Spinal cord (tissue), 10 donors: ENCODE results near the gene PIEZO2. TPM values are rescaled to one million over a fixed set of nuclear protein-coding genes. Genes with fewer than 3 reads are reported as not detected.
A peak's percentile ranks its signal among the peaks of the same experiment; 100 is the strongest.

ENCODE experiments used
- DNase-seq, 6 donors: peaks; one replicate each; pipeline versions ENCODE4 v3.0.0 to v3.0.0-alpha.2; 2013 to 2015; ENCODE audit warnings: low spot score in 6 of 6, low read depth in 4 of 6
- H3K27ac ChIP-seq: one replicate; pipeline ENCODE4 v1.5.1; 2013; ENCODE audit warnings: low read depth, low read length, control low read depth
- H3K27me3 ChIP-seq: one replicate; pipeline ENCODE4 v1.6.1; 2013; ENCODE audit warnings: low read length; ENCODE audit not compliant: control insufficient read depth, insufficient read depth
- H3K36me3 ChIP-seq: one replicate; pipeline ENCODE4 v1.6.1; 2013; ENCODE audit warnings: low read length; ENCODE audit not compliant: control insufficient read depth, insufficient read depth
- H3K4me1 ChIP-seq: one replicate; pipeline ENCODE4 v1.6.1; 2013; ENCODE audit warnings: low read length; ENCODE audit not compliant: control insufficient read depth, insufficient read depth
- H3K4me3 ChIP-seq: one replicate; pipeline ENCODE4 v1.5.1; 2013; ENCODE audit warnings: low read depth, low read length, control low read depth
- H3K9me3 ChIP-seq: one replicate; pipeline ENCODE4 v1.6.1; 2013; ENCODE audit warnings: low read length; ENCODE audit not compliant: control insufficient read depth, insufficient read depth
- WGBS: methylation state at CpG from one replicate; pipeline ENCODE4 v1.1.5; 2013; ENCODE audit warnings: missing lambda C conversion rate; ENCODE audit not compliant: insufficient coverage; 5-methylcytosine and 5-hydroxymethylcytosine counted together
- polyA plus RNA-seq, 2 donors: library from polyadenylated mRNA; unstranded; fragments of 120-200 nt; gene quantifications; one replicate each; pipeline ENCODE4 v1.2.1, GENCODE V29; 2013; ENCODE audit not compliant: insufficient read length in 2 of 2
- total RNA-seq, 2 donors: library from RNA; depleted of rRNA in 1 of 2; stranded (reverse); fragments of 120-200 nt in 1 of 2; fragments of >200 nt in 1 of 2; gene quantifications; one replicate each; pipeline versions ENCODE4 v1.2.3 to v1.2.4, GENCODE V29; 2013 to 2014
- donor health status: healthy.

PIEZO2 gene
- total and polyA plus RNA-seq, 4 donors, result 14.0 to 110 (median 22.4) TPM

- no peak for DNase-seq
- Histone ChIP-seq H3K27ac (no peak overlapping the region), H3K4me3 (no peak overlapping the region), H3K9me3 (no peaks in the 10 kb centered on the region), H3K36me3 (no peaks in the 10 kb centered on the region), H3K4me1 (no peaks in the 10 kb centered on the region), H3K27me3 (no peaks in the 10 kb centered on the region)
- 100% methylated on average over 3 of the region's 12 CpGs for WGBS
These were observed 467.6 kb downstream of the PIEZO2 start for GRCh38 chr18:10681581-10682367.

GRCh38 chr18:10680271-10680596, 469.1 kb downstream of the PIEZO2 start:
- H3K4me3 ChIP-seq, result no peak overlapping the region
- no peaks in the 10 kb centered on the region for H3K27me3 ChIP-seq
- H3K36me3 ChIP-seq, result no peaks in the 10 kb centered on the region
- H3K9me3 ChIP-seq, result no peaks in the 10 kb centered on the region
- no peaks in the 10 kb centered on the region for H3K4me1 ChIP-seq
- no peak overlapping the region for H3K27ac ChIP-seq
- no peak for DNase-seq

GRCh38 chr18:10679557-10680270, 469.7 kb downstream of the PIEZO2 start:
- Histone ChIP-seq H3K27ac (no peak overlapping the region), H3K36me3 (no peaks in the 10 kb centered on the region), H3K9me3 (no peaks in the 10 kb centered on the region), H3K4me3 (no peak overlapping the region), H3K27me3 (no peaks in the 10 kb centered on the region), H3K4me1 (no peaks in the 10 kb centered on the region)
- no peak for DNase-seq
- 60% methylated on average over 1 of the region's 3 CpGs for WGBS

- no peak for DNase-seq
- no peak overlapping the region for H3K4me3 ChIP-seq
- no CpG with 5 or more reads among the region's 4 CpGs for WGBS
- H3K27me3 ChIP-seq, result no peaks in the 10 kb centered on the region
- no peak overlapping the region for H3K27ac ChIP-seq
- no peaks in the 10 kb centered on the region for H3K36me3 ChIP-seq
- no peaks in the 10 kb centered on the region for H3K9me3 ChIP-seq
- peaks cover 6% of the 10 kb centered on the region for H3K4me1 ChIP-seq
These were observed 477.9 kb downstream of the PIEZO2 start for GRCh38 chr18:10671441-10671840.

GRCh38 chr18:10670856-10671255, 478.5 kb downstream of the PIEZO2 start:
- H3K4me1 ChIP-seq, result peaks cover 6% of the 10 kb centered on the region
- no peaks in the 10 kb centered on the region for H3K36me3 ChIP-seq
- H3K4me3 ChIP-seq, result no peak overlapping the region
- no peak overlapping the region for H3K27ac ChIP-seq
- peak in 1 of 6 donors; percentile 64 for DNase-seq
- 56% methylated on average over 5 of the region's 5 CpGs for WGBS
- no peaks in the 10 kb centered on the region for H3K9me3 ChIP-seq
- H3K27me3 ChIP-seq, result no peaks in the 10 kb centered on the region

GRCh38 chr18:10669441-10670100, 479.8 kb downstream of the PIEZO2 start:
- WGBS, result 41% methylated on average over 3 of the region's 7 CpGs
- Histone ChIP-seq H3K4me3 (no peak overlapping the region), H3K9me3 (no peaks in the 10 kb centered on the region), H3K36me3 (no peaks in the 10 kb centered on the region), H3K27ac (no peak overlapping the region), H3K4me1 (peaks cover 6% of the 10 kb centered on the region), H3K27me3 (no peaks in the 10 kb centered on the region)
- peak in 1 of 6 donors; percentile 82 for DNase-seq

- H3K9me3 ChIP-seq, result no peaks in the 10 kb centered on the region
- H3K27ac ChIP-seq, result no peak overlapping the region
- DNase-seq, result no peak
- H3K4me3 ChIP-seq, result no peak overlapping the region
- no peaks in the 10 kb centered on the region for H3K36me3 ChIP-seq
- H3K4me1 ChIP-seq, result peaks cover 12% of the 10 kb centered on the region
- WGBS, result 68% methylated on average over 8 of the region's 9 CpGs
- no peaks in the 10 kb centered on the region for H3K27me3 ChIP-seq
These were observed 485.6 kb downstream of the PIEZO2 start for GRCh38 chr18:10663750-10664149.

GRCh38 chr18:10661317-10661716, 488.1 kb downstream of the PIEZO2 start:
- no peaks in the 10 kb centered on the region for H3K27me3 ChIP-seq
- peak in 1 of 6 donors; percentile 7 for DNase-seq
- peak overlapping the region; percentile 15 for H3K27ac ChIP-seq
- H3K4me1 ChIP-seq, result peaks cover 12% of the 10 kb centered on the region
- no peaks in the 10 kb centered on the region for H3K9me3 ChIP-seq
- WGBS, result no CpG with 5 or more reads among the region's 2 CpGs
- no peaks in the 10 kb centered on the region for H3K36me3 ChIP-seq
- no peak overlapping the region for H3K4me3 ChIP-seq

GRCh38 chr18:10660179-10660884, 489.0 kb downstream of the PIEZO2 start:
- H3K27ac ChIP-seq, result peak overlapping the region; percentile 2
- no peaks in the 10 kb centered on the region for H3K36me3 ChIP-seq
- H3K4me3 ChIP-seq, result no peak overlapping the region
- 25% methylated on average over 6 of the region's 13 CpGs for WGBS
- H3K9me3 ChIP-seq, result no peaks in the 10 kb centered on the region
- peaks cover 12% of the 10 kb centered on the region for H3K4me1 ChIP-seq
- peak in 2 of 6 donors; percentile 41 to 79 for DNase-seq
- no peaks in the 10 kb centered on the region for H3K27me3 ChIP-seq
